Activated B cell treated with CpG ODN at 0.5 μM for 24 hours (primary cell): ENCODE data around the gene TANC2. TPM values are rescaled to one million over a fixed set of nuclear protein-coding genes. Genes with fewer than 3 reads are reported as not detected.

ENCODE experiments used
- ATAC-seq: fragments of 200-7000 bp; cut with Tn5 transposase; one replicate; pipeline ENCODE4 v1.10.0; 2021; ENCODE audit warnings: low read depth, mild to moderate bottlenecking, moderate library complexity
- CTCF ChIA-PET: fragments of 350-600 bp; sonication (Branson Sonifier 250); formaldehyde crosslinking; loops from one replicate; lab custom pipeline; 2021; ENCODE audit warnings: antibody characterized with exemption; lab: Charles Lee
- POLR2A ChIA-PET: fragments of 350-600 bp; sonication (Branson Sonifier 250); formaldehyde crosslinking; loops from one replicate; lab custom pipeline; 2021; ENCODE audit warnings: antibody characterized with exemption; lab: Charles Lee
- DNase-seq: peaks from one replicate; pipeline ENCODE4 v3.0.0; 2022
- H3K27ac Mint-ChIP-seq: one replicate; pipeline ENCODE4 v1.8.0; 2020; ENCODE audit warnings: mixed read lengths
- H3K27me3 Mint-ChIP-seq: one replicate; pipeline ENCODE4 v1.8.0; 2021; ENCODE audit warnings: mixed read lengths
- H3K36me3 Mint-ChIP-seq: one replicate; pipeline ENCODE4 v1.8.0; 2021; ENCODE audit warnings: low read depth, mixed read lengths
- H3K4me1 Mint-ChIP-seq: one replicate; pipeline ENCODE4 v1.8.0; 2021; ENCODE audit warnings: mixed read lengths
- H3K4me3 Mint-ChIP-seq: one replicate; pipeline ENCODE4 v1.8.0; 2020; ENCODE audit warnings: mild to moderate bottlenecking, mixed read lengths
- H3K9me3 Mint-ChIP-seq: one replicate; pipeline ENCODE4 v1.8.0; 2020; ENCODE audit warnings: mixed read lengths
- intact Hi-C: fragments of 100-400 bp; cut with micrococcal nuclease; formaldehyde crosslinking; loops from one replicate; pipeline ENCODE4 v1.15.1; 2024
- total RNA-seq: library from RNA; stranded (reverse); gene quantifications from 2 replicates; pipeline ENCODE4 v1.2.3, GENCODE V29; 2022
- TF ChIP-seq, protein P1 (sequence below): fragments of 200-600 bp; IDR thresholded peaks from one replicate; pipeline ENCODE4 v1.8.0; 2022; ENCODE audit warnings: antibody characterized with exemption, mild to moderate bottlenecking

Gene TANC2
- total RNA-seq, 1 donor from 2014 or later, result 17.2 TPM

DNA sequence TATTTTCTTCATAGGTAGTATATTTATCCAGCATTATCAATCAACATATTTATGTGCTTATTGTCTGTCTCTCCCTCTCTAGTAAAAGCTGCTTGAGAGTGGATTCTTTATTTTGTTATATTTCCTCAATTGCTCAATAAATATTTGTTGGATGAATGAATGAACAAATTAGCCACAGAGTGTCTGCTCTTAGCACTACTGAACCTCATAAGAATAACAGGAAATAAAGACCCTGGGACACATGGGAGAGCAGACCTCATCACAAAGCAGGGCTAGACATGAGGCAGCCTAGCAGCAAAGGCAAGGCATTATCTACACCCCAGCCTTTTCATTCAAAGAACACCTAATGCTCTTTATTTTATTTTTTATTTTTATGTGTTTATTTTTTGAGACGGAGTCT, 34.9 kb upstream of the TANC2 start:
- no peak for DNase-seq
- no peaks in the 10 kb centered on the region for H3K36me3 Mint-ChIP-seq
- peaks cover 24% of the 10 kb centered on the region for H3K27me3 Mint-ChIP-seq
- ChIA-PET POLR2A (no interaction called here), CTCF (no interaction called here)
- no peaks in the 10 kb centered on the region for H3K9me3 Mint-ChIP-seq
- H3K4me1 Mint-ChIP-seq, result no peaks in the 10 kb centered on the region
- no peak for ATAC-seq
- no peak overlapping the region for H3K4me3 Mint-ChIP-seq
- H3K27ac Mint-ChIP-seq, result no peak overlapping the region
- intact Hi-C loops, result no loop called here
- TF ChIP-seq, protein P1, sequence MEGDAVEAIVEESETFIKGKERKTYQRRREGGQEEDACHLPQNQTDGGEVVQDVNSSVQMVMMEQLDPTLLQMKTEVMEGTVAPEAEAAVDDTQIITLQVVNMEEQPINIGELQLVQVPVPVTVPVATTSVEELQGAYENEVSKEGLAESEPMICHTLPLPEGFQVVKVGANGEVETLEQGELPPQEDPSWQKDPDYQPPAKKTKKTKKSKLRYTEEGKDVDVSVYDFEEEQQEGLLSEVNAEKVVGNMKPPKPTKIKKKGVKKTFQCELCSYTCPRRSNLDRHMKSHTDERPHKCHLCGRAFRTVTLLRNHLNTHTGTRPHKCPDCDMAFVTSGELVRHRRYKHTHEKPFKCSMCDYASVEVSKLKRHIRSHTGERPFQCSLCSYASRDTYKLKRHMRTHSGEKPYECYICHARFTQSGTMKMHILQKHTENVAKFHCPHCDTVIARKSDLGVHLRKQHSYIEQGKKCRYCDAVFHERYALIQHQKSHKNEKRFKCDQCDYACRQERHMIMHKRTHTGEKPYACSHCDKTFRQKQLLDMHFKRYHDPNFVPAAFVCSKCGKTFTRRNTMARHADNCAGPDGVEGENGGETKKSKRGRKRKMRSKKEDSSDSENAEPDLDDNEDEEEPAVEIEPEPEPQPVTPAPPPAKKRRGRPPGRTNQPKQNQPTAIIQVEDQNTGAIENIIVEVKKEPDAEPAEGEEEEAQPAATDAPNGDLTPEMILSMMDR, result no peak

DNA sequence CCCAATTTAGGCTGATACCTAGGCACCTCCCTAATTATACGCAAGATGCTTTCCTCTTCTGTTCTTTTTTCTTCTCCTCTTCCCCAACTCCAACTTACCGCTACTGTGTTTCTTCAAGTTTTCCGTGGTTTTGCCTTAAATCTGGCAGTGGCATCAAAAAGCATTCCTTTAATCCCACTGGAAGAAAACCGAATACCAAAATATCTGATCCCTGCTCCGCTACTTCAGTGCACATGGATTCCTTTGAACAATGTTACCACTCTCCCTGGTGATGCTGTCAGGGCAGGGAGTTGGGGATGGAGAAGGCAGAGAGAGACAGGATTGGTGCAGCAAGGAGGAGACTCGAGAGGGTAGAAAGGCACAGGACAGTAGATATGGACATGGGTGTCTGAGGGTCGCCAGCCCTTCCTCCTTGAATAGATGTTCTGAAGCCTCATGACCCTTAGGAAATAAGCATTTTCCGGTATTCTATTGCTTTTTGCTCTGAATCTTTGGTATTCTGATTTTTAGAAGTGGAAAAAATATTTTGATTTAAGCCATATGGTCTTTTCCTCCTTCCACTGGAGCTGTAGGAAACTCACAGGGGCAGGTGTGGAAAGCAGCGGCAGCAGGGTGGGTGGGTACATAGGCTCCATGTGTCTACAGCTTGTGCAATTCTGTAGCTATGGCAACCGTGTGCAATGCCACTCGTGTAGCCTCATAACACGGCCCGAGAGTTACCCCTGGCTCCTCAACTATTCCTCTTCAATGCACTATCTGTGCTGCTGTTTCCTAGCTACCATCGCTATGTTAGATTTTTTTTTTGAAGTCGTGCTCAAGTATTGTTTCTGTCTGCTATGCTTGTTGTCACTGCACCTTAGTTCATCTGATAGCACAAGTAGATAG, 32.3 kb upstream of the TANC2 start:
- POLR2A ChIA-PET, result interaction anchor here (0.6 kb wide), 2 partner anchors 272 to 301 kb away, joined by 3 to 5 read pairs; no protein-coding TSS in a partner anchor
- TF ChIP-seq, protein P1, result no peak
- no peak overlapping the region for H3K27ac Mint-ChIP-seq
- ATAC-seq, result no peak
- DNase-seq, result no peak
- no peaks in the 10 kb centered on the region for H3K36me3 Mint-ChIP-seq
- intact Hi-C loops, result no loop called here
- no peaks in the 10 kb centered on the region for H3K4me1 Mint-ChIP-seq
- H3K27me3 Mint-ChIP-seq, result peaks cover 23% of the 10 kb centered on the region
- H3K4me3 Mint-ChIP-seq, result no peak overlapping the region
- CTCF ChIA-PET, result no interaction called here
- H3K9me3 Mint-ChIP-seq, result no peaks in the 10 kb centered on the region

- no peaks in the 10 kb centered on the region for H3K4me1 Mint-ChIP-seq
- TF ChIP-seq, protein P1, result no peak
- no peak overlapping the region for H3K27ac Mint-ChIP-seq
- DNase-seq (no peak), ATAC-seq (no peak)
- H3K36me3 Mint-ChIP-seq, result no peaks in the 10 kb centered on the region
- H3K9me3 Mint-ChIP-seq, result peaks cover 3% of the 10 kb centered on the region
- peaks cover 23% of the 10 kb centered on the region for H3K27me3 Mint-ChIP-seq
- POLR2A ChIA-PET, result no interaction called here
- intact Hi-C loops, result no loop called here
- CTCF ChIA-PET, result no interaction called here
- H3K4me3 Mint-ChIP-seq, result no peak overlapping the region
These were observed 30.9 kb upstream of the TANC2 start for GRCh38 chr17:62935098-62935497.

DNA sequence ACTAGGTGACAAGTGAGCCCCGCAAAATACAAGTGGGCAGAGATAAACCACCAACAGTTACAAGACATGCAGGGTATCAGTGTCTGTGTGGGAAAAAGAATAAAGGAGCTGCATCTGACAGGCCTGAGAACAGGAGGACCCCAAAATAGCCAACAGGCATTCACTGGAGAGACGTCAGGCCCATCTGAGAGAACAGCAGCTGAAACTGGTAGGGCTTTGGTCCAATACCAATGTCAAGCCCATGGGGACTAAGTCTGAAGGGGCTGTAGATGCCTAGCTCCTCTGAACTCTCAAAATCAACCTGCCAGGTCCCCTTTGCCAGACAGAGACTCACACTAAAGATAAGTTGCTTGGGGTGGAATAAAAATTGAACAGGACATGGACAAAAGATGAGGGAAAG, 30.5 kb upstream of the TANC2 start:
- CTCF ChIA-PET, result no interaction called here
- TF ChIP-seq, protein P1, result no peak
- H3K4me1 Mint-ChIP-seq, result no peaks in the 10 kb centered on the region
- peaks cover 3% of the 10 kb centered on the region for H3K9me3 Mint-ChIP-seq
- ATAC-seq, result no peak
- POLR2A ChIA-PET, result no interaction called here
- no peaks in the 10 kb centered on the region for H3K36me3 Mint-ChIP-seq
- no peak overlapping the region for H3K4me3 Mint-ChIP-seq
- H3K27ac Mint-ChIP-seq, result no peak overlapping the region
- DNase-seq, result no peak
- intact Hi-C loops, result no loop called here
- peaks cover 22% of the 10 kb centered on the region for H3K27me3 Mint-ChIP-seq

GRCh38 chr17:62937606-62938005, 28.4 kb upstream of the TANC2 start:
- no peak overlapping the region for H3K27ac Mint-ChIP-seq
- no peak overlapping the region for H3K4me3 Mint-ChIP-seq
- intact Hi-C loops, result no loop called here
- peaks cover 17% of the 10 kb centered on the region for H3K27me3 Mint-ChIP-seq
- H3K4me1 Mint-ChIP-seq, result no peaks in the 10 kb centered on the region
- TF ChIP-seq, protein P1, result no peak
- no peaks in the 10 kb centered on the region for H3K36me3 Mint-ChIP-seq
- peaks cover 14% of the 10 kb centered on the region for H3K9me3 Mint-ChIP-seq
- DNase-seq, result no peak
- ChIA-PET POLR2A (no interaction called here), CTCF (no interaction called here)
- no peak for ATAC-seq
